Activated naive CD4-positive, alpha-beta T cell treated with anti-CD3 and anti-CD28 coated beads, Interleukin-2, amount 50 U/mL, for 16 hours (primary cell): ENCODE results near the gene TPD52L1.

Experiments used
- DNase-seq: peaks from one replicate; pipeline ENCODE4 v3.0.0-alpha.2; 2020

The TPD52L1 gene

DNA sequence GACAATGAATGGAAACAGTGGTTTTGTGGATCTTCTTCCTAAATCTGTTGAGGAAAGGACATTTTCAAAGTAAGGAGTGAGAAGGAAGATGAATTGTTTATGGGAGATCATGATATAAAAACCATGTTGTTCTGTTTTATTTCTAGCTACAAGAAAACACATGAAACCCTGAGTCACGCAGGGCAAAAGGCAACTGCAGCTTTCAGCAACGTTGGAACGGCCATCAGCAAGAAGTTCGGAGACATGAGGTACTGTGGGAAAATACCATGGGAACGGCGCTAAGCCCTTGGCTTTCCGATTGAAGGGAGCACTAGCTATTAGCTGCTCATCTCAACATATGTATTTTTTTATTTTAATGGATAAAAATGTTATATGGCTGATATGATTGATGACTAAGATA, 94.6 kb downstream of the TPD52L1 start:
- no peak for DNase-seq

DNA sequence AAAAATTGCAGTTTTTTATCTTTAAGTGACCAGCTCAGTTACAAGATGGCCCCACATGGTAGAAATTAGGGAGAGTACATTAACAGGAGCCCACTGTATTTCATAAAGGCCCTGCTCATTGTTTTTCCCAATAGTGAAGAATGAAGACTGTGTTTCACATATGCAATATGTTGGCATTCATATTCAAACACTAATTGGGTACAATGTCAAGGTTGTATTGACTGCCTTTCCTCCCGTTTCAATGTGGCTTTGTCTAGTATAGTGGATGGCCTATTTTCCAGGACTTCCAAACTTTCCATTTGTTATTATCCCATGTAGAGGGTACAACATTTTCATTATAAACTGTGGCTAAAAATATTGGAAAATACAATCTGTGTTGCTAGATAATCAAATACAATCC, 96.9 kb downstream of the TPD52L1 start:
- DNase-seq: no peak

DNA sequence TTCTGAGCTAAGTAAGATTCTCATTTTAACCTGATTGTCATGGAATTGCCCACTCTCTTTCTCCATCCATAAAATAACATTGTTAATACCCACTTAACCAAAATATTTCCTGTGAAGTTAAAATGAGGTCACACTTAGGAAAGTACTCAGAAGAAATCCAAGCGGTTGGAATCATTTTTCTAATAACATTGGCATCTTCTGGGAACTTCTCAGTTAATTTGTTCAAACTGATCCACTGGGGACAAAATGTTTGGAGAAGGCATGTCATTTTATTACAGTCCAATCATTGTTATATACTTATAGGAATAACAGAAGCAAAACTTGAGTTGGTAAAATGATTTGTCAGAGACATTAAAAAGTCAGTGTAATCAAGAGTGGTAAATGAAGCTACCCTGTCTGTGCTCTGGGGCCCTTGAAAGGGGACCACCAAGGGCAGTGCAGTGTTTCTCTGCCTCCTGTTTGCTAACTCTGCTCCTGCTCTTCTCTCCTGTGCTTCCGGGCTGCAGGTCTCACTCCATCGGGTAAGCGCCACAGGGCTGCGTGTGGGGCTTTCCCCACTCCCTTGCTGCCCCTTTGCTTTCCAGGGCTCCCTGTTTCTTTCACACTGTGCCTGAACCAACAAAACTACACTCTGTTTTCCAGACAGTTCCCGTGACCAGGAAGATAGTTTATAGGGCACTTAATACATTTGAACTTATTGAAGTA, 98.1 kb downstream of the TPD52L1 start:
- DNase-seq: no peak

DNA sequence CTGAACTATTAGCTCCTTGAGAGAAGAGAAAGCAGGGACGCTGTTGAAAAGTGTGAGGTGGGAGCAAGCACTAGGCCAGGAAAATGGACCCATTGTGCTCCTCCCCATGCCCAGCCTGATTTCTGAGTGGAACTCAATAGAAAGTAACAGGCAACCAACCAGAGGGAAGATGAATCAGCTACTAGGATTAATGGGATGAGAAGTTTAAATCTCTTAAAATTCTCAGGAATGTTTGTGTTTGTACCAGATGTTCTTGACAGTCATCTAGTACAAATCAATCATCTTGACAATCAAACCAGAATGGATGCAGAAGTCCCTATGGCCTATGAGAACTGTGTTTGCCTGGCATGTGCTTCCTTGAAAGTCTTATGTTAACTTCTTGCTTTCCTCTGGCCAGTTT, 99.3 kb downstream of the TPD52L1 start:
- no peak for DNase-seq

DNA sequence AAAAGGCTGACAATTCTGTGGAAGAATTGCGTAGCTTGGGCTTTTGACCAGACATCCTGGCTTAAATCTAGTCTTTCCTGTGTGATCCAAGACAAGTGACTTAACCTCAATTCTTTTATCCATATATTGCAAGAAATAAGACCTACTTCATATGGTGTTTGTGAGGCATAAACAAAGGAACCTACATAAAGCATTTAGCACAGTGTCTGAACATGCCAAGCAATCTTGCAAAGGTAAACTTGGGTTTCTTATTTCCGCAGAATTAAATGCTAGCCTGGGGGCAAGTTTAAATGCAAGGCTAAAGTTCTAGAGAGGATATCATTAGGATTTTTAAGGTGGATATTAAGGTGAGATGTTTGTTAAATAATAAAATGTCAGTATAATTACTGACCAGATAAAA, 100.3 kb downstream of the TPD52L1 start:
- no peak for DNase-seq

DNA sequence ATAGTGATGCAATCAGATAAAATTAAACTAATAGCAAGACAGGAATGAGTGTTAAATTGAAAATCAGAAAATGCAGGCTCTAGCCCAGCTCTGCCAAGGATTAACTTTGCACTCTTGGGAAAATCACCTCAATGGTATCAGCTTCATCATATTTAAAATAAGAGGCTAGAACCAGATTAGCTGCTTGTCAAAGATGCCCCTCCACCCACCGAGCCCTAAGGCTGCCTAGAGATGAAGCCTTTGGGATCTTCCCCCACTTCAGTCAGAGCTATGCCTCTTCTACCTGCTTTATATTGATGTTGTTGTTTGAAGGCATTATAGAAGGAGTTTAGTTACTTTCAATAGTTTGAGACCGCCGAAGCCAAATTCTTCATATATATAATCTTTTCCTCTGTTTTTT, 100.7 kb downstream of the TPD52L1 start:
- no peak for DNase-seq

DNA sequence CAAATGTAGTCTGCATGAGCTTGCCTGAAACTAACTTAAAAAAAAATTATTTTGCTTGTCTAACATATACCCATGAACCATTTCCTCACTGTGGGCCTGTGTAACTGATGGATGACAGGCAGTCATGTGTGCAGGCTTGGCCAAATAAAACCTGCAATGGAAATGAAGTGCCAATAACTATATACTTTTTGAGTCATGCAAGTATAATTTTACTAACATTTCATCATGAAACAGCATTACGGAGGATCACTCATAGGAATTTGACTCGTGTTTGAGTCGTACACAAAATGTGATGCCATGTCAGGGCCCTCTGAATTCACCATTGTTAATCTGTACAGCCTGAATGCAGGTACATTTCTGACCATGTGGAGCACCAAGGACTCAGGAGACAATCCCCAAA, 101.6 kb downstream of the TPD52L1 start:
- DNase-seq: no peak

DNA sequence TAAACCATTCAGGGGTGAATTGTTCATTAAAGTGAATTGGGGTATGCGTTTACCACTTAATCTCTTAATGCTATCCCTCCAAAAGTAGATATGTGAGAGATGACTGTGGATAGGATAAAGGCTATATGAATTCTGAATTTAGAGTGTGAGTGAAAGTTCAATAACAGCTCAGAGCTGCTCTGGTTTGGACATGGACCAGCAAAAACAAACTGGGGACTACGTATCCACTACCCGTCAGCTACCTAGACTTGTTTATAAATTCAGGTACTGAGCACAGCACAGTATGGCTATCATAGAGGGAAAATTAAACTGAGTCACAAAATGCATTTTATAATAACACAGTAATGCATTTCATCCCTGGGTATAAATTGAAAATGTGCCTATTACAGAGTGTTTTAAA, 103.8 kb downstream of the TPD52L1 start:
- no peak for DNase-seq

DNA sequence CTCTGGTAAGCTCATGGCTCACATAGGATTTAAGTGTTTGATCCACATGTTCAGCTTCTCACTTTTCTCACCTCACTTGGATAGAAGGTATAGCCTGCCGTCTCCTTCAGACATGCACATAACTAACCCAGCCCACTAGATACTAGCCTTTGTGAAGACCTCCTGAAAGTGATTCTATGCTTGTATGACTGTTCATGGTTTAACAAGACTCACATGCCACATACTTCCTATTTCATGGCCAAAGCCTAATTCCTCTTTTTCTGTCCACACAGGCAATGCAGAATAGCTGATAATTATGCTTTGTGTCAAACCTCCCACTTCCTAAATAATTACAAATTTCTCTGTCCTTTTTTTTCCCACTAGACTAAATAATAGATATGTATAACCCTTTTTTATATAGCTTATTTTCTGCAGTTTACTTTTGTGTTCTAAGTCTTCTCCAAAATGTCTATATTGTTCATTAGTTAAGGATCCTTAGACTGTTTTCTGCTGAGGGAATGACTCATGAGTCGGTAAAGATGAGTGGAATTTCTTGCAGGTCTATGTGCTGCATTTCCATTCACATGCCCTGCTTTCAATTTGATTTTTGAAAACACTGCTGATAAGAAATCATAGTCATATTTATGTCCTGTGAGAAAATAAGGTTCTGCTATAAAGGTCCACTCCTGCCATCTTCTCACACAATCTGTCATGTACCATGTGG, 105.2 kb downstream of the TPD52L1 start:
- DNase-seq: no peak

DNA sequence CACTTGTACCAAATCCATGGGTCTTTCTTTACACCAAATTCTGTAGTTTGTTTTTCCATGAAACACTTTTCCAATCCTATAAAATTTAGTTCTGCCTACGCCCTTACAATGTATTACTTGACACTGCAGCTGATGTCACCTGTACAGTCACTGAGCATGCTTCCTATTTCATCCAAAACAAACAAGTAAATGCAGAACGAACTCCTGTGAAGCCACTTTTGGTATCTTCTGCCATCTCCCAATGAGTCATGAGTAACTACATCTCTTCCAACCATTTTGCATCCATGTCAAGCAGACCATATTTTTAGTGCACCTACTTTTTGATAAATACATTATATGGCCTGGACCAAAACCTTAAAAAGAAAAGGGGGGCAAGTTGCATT, 105.8 kb downstream of the TPD52L1 start:
- no peak for DNase-seq

DNA sequence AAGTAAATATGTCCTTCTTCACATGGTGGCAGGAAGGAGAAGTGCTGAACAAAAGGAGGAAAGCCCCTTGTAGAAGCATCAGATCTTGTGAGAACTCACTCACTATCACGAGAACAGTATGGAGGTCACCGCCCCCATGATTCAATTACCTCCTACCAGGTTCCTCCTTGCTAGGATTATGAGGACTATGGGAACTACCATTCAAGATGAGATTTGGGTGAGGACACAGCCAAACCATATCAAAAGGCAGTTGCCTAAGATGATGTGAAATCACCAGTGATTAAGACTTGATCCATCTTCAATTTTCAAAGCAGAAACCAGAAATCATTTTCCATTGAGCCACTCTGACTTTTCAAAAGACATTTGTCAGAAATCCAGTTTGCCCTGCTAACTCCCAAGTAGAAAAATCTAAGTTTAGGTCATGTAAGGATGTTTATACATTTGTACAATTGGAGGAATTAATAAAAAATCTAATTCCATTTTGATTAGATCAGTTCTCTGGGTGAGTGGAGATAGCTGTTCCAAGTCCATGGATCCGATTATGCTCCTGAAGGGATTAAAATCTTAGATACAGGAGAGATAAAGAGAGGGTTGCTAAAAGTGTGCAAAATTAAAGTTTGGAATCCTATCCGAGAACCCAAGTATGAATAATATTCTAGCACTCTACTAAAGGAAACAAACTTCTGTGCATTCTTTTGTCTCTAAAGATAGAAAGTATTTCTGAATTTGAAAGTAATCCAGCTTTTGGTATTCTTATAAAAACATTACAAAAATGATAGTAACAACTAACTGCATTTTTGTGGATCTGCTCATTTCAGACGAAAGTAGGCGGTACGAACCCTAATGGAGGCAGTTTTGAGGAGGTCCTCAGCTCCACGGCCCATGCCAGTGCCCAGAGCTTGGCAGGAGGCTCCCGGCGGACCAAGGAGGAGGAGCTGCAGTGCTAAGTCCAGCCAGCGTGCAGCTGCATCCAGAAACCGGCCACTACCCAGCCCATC, 108.7 kb downstream of the TPD52L1 start:
- no peak for DNase-seq

DNA sequence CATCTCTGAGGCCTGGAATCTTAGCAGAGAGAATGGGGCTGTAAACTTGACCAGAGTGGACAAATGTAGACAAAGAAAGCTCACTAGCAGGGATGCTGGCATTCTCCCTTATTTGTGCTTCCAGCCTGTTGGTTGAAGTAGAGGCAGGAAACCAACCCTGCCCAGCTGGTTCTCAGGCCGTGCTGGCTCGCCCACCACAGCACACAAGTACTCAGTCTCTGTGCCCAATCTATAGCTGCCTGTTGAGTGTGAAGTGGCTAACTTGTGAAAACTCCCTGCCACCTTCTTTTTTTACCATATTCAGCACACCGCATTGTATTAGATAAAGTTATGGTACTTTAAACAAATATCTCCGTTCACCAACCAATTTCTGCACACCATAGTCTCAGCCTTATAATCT, 110.9 kb downstream of the TPD52L1 start:
- no peak for DNase-seq

DNA sequence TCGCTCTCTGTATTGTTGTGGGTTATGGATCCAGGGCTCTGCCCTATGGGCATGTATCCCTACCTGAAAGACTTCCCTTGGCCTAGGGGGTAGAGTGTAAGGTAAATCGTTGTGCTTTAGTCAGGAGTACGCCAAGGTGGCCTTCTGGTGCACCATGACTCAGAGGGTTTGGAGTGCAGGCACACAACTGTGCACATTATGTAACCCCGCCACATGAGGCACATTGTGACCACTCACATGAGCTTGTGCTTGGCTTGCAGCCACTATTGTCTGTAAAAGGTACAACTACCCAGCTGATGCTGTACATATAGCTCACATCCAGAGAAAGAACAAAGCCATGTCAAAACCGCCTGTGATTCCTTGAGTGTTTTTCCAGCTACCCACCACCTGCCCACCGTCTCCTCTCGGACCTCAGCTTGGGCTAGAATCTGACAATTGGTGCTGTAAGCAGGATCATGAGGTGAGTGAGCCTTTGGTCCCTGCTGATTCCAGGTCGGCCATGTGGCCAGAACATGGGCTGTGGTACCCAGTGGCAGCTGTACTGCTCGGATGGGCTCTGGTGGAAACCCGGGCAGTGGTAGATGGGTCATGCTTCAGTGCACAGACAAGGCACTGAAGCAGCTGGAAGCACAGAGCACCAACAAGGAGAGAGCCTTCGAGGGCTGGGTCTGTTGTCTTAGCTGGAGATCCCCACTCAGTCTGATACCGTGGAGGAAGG, 114.4 kb downstream of the TPD52L1 start:
- no peak for DNase-seq

DNA sequence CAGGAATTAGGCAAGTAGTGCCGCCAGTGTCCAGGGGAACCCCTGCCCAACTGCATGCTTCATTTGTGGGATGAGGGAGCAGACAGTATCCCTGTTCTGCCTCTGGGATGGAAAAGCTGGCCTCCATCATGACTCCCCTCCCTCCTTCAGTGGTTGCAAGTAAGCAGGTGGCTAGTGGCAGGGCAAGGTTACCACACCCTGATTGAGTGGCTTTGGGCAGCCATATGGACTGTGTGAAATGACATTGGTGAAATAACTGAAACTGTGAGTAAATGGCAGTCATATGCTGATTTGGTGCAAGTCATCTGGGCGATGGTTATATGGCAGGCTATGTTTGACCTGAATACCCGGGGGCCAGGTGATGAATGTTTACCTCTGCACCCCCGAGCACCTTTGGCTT, 115.2 kb downstream of the TPD52L1 start:
- DNase-seq: no peak

DNA sequence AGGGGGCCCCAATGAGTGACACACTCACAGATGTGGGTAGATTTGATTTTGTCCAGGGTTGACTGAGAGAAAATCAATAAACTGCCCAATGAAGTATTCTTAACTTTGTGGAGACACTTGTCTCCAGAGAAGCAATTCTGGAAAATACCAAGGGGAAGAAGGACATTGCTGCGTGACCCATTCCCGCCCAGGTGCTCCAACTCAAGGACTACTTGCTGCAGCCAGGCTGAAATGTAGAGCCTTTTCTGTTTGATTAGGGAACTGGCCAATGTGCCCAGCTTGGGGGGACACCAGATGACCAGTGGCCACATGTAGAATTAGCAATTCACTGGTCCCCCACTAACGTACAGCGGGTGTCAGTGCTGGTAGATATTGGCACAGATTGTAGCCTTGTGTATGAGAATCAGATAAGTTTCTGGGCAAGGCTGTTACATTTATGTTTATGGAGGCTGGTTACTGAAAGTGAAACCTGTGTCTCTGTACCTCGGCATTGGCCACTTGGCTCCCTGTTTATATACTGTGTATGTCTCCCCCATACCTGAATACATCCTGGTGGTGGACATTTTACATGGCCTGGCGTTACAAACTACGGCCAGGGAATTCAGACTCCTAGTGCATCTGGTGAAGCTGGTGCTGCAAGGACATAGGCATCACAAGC, 115.9 kb downstream of the TPD52L1 start:
- no peak for DNase-seq

DNA sequence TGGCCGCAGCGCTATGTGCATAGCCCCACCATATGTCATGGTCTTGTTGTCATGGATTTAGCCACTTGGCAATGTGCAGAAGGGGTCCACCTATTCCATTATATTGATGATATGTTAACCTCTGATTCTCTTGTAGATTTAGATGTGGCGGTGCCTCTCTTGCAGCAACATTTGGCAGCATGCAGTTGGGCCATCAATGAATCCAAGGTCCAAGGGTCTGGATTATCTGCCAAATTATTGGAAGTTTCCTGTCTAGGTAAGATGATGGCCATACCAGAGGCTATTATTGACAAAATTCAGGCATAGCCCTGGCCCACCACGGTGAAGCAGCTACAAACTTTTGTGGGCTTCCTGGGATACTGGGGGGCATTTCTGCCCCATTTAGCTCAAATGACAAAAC, 116.8 kb downstream of the TPD52L1 start:
- DNase-seq: no peak

DNA sequence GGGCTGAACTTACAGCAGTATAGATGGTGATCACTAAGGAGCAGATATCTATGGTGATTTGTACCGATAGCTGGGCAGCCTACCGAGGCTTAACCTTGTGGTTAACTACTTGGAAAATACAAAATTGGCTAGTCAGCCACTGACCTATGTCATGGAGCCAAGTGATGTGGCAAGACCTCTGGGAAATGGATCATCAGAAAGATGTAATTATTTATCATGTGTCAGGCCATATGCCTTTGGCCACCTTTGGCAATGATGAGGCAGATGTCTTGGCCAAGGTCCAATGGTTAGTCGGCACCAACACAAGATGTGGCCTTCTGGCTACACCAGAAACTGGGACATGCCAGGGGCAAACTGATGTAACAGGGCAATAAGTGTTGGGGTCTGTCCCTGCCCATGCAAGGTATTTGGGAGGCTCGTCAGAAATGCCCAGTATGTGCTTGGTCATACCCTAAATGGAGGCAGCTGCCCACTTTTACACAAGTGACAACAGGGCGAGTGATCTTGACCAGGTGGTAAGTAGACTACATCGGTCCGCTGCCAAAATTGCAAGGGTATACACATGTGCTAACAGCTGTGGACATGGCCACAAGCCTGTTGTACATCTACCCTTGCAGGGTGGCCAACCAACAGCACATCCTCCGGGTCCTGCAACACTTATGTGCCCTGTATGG, 118.0 kb downstream of the TPD52L1 start:
- DNase-seq: no peak

DNA sequence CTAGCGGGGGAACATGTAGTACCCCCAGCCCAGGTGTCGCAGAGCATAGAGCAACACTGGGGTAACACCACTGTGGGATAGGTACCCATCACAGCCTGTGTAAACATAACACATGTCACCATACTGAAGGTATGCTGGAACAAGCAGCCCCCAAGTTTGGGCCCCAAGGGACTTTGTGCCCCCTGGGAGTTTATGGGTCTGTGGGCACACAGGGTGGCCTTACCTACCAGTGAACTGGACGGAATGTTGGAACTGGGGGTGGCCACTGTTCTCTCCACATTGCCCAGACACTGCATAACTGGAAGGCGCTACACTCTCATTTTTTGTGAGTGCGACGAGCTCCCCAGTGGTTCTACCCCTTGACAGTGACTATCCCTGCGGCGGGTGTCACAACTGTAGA, 119.7 kb downstream of the TPD52L1 start:
- DNase-seq: no peak

DNA sequence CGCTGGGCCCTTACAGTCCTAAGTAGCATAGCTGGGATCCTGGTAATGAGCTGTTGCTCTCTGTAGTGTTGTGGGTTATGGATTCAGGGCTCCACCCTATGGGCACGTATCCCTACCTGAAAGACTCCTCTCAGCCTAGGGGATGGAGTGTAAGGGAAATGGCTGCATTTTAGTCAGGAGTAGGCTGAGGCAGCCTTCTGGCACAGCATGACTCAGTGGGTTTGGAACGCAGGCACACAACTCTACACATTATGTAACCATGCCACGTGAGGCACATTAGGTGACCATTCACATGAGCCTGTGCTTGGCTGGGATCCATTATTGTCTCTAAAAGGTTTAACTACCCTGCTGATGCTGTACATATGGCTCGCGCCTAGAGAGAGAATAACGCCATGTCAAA, 120.4 kb downstream of the TPD52L1 start:
- no peak for DNase-seq

DNA sequence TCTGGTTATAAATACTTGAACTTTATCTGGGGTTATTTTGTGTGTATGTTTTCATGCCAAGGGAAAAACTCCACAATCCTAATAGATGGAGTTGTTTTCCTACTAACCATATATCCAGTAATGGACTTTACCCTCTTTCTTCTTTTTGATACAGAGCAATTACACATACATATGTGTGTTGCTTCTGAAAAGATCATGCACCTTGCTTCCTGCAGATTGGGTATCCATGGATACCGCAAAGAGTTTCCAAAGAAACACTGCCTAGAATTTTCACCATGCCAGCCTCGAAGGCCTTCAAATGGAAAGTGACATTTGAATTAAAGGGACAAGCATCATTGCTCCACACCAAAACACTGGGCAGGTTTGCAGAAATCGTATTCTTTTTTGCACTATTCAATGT, 121.4 kb downstream of the TPD52L1 start:
- DNase-seq: no peak

DNA sequence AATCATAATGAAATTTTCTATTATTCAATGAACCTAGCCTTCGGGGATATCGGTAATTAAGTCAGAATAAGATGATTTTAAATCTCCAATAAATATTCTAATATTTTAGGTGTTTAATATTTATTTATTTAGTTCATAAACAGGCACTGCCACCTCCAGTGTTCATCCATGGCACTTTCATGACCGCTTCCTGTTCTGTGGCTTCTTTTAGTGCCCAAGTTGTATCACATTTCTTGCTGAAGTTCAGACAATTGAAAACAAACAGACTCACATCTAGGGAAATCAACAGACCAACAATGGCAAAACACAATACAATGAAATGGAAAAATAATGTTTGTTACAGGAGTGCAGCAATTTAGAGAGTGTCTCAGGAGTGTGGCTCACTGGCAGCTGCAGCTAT, 122.2 kb downstream of the TPD52L1 start:
- no peak for DNase-seq

DNA sequence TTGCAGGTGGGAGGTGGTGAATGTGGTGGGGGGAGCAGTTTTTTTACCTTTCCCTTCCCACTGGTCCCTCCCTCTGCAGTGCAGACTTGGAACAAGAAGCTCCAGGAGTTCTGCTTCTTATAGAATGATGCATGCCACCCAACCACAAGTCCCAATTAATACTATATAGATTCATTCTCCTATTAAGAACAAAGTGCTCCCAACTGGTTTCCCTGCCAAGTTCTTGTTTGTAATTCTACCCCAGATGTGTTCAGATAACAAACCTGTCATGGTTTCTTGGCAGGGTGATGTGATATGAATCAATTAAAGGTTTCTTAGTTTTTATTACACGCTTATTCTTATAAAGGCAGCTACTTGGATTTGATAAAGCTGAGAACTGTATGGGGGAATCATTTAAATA, 124.3 kb downstream of the TPD52L1 start:
- DNase-seq: no peak
